ENCODE results near the gene MUC4. TPM values are rescaled to one million over a fixed set of nuclear protein-coding genes. Genes with fewer than 3 reads are reported as not detected.
A peak's percentile ranks its signal among the peaks of the same experiment; 100 is the strongest.

MUC4 gene
- total and polyA plus RNA-seq, 2 experiments from 2014 or later, result not detected

DNA sequence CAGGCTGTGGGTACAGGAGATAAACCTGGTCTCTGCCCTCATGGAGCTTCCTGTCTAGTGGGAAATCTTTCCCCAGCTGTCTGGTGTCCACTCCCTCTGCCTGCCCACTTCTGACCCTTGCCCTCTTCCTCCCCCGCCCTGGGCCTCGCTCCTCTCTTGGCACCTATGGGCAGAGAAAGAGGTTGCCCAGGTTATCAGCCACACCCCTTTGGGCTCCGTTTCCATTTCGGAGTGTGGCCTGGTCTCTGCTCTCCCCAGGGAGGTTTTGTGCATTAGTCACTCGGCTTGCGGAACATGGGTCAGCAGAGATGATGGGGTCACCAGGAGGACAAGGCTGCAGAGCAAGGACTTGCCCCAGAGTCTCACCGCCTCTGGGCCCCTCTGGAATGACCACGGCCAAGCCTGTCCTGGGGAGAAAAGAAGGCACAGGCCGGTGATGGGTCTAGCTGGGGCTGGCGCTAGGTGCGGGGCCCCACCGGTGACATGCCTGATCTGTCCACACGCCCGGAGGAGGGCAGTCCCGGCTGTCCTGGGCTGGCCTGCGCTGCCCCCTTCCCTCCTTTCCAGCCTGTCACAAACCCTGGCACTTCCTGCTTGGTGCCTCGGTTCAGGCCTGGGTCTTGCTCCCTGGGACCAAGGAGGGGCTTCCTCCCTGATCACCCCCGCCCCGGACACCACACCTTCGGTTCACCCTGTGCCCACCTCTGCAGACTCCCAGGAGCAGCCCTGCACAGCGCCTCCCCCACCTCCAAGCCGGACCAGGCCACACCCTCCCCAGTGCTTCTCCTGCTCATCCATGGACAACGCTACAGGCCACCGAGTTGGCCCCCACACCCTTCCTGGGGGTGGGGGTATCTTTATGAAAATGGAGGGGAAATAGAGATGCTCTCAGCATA, 35.6 kb upstream of the MUC4 start:
- DNase-seq, result peak; percentile 46
- H3K27ac ChIP-seq, result no peak overlapping the region
- H3K4me2 ChIP-seq (ENCODE audit: unreplicated experiment), result no peak overlapping the region
- no peaks in the 10 kb centered on the region for H3K27me3 ChIP-seq (replicated peaks; ENCODE audit: insufficient read depth)
- no peak overlapping the region for H2AFZ ChIP-seq
- WGBS, 2 experiments (ENCODE audit: low coverage in 1 of 2, low lambda C conversion rate in 2 of 2, missing lambda C conversion rate in 2 of 2), result 83 to 85% methylated on average over 21 to 24 of the region's 24 CpGs
- H3K79me2 ChIP-seq (ENCODE audit: insufficient read depth), result no peaks in the 10 kb centered on the region
- H3K36me3 ChIP-seq (ENCODE audit: low read depth), result no peaks in the 10 kb centered on the region
- no peak overlapping the region for H3K4me3 ChIP-seq
- H3K4me1 ChIP-seq (ENCODE audit: insufficient read depth), result no peaks in the 10 kb centered on the region
- no peaks in the 10 kb centered on the region for H3F3A ChIP-seq (ENCODE audit: insufficient read depth)
- TF ChIP-seq EZH2phosphoT487 (IDR thresholded peaks at IDR 0.05; ENCODE audit: insufficient read depth, low read depth) (no peak), EZH2 (IDR thresholded peaks at IDR 0.05; ENCODE audit: insufficient read depth, poor library complexity, severe bottlenecking) (no peak)
- no peak overlapping the region for H3K9ac ChIP-seq
- H3K9me3 ChIP-seq (ENCODE audit: low read depth), result no peaks in the 10 kb centered on the region
- in situ Hi-C loops (cut with MboI), result no loop called here
- H3K9me2 ChIP-seq (ENCODE audit: insufficient read depth), result no peaks in the 10 kb centered on the region
- no peaks in the 10 kb centered on the region for H4K20me1 ChIP-seq (ENCODE audit: insufficient read depth)

DNA sequence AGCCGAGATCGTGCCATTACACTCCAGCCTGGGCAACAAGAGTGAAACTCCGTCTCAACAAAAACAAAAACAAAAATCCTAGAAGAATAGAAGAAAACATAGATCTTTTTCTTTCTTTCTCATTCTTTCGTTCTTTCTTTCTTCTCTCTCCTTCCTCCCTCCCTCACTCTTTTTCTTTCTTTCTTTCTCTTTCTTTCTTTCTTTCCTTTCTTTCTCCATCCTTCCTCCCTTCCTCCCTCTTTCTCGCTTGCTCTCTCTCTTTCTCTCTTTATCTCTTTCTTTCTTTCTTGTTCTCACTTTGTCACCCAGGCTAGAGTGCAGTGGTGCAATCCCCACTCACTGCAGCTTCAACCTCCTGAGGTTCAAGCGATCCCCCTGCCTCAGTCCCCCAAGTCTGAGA, 33.8 kb upstream of the MUC4 start:
- H3K4me1 ChIP-seq (ENCODE audit: insufficient read depth), result no peaks in the 10 kb centered on the region
- no peak overlapping the region for H3K9ac ChIP-seq
- no peak overlapping the region for H3K4me3 ChIP-seq
- no peaks in the 10 kb centered on the region for H4K20me1 ChIP-seq (ENCODE audit: insufficient read depth)
- no peaks in the 10 kb centered on the region for H3K36me3 ChIP-seq (ENCODE audit: low read depth)
- TF ChIP-seq EZH2 (IDR thresholded peaks at IDR 0.05; ENCODE audit: insufficient read depth, poor library complexity, severe bottlenecking) (no peak), EZH2phosphoT487 (IDR thresholded peaks at IDR 0.05; ENCODE audit: insufficient read depth, low read depth) (no peak)
- no peak overlapping the region for H3K4me2 ChIP-seq (ENCODE audit: unreplicated experiment)
- H3K9me2 ChIP-seq (ENCODE audit: insufficient read depth), result no peaks in the 10 kb centered on the region
- WGBS, 2 experiments (ENCODE audit: low coverage in 1 of 2, low lambda C conversion rate in 2 of 2, missing lambda C conversion rate in 2 of 2), result 81 to 87% methylated on average over 6 of the region's 6 CpGs
- in situ Hi-C loops (cut with MboI), result no loop called here
- H2AFZ ChIP-seq, result no peak overlapping the region
- H3F3A ChIP-seq (ENCODE audit: insufficient read depth), result no peaks in the 10 kb centered on the region
- no peak overlapping the region for H3K27ac ChIP-seq
- DNase-seq, result no peak
- no peaks in the 10 kb centered on the region for H3K27me3 ChIP-seq (replicated peaks; ENCODE audit: insufficient read depth)
- H3K79me2 ChIP-seq (ENCODE audit: insufficient read depth), result no peaks in the 10 kb centered on the region
- H3K9me3 ChIP-seq (ENCODE audit: low read depth), result no peaks in the 10 kb centered on the region

DNA sequence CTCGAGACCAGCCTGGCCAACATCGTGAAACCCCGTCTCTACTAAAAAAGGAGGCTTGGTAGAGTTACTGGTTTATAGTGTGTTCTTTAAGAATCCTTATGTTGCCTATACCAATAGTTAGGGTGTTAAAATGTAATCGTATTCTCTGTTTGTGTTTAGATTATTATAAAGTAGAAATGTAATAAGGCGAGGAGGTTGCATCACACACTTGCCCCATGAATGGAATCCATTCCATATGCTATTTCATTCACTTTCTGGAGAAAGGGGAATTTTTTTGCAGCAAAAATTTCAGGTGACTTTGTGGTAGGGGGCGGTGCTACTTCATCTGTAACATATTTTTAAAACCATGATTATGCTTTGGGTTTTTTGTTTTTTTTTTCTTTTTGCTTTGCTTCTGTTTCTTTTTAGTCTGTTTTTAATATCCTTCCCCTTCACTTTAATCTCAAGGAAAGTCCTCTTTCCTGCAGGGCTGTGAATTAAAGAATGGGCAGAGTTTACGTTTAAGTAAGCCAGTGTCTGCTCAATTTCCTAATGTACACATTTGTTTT, 33.0 kb upstream of the MUC4 start:
- Histone ChIP-seq H3K27ac (no peak overlapping the region), H3F3A (ENCODE audit: insufficient read depth) (no peaks in the 10 kb centered on the region), H3K36me3 (ENCODE audit: low read depth) (no peaks in the 10 kb centered on the region), H3K4me2 (ENCODE audit: unreplicated experiment) (no peak overlapping the region), H3K9me3 (ENCODE audit: low read depth) (no peaks in the 10 kb centered on the region), H2AFZ (no peak overlapping the region), H3K79me2 (ENCODE audit: insufficient read depth) (no peaks in the 10 kb centered on the region), H3K9me2 (ENCODE audit: insufficient read depth) (no peaks in the 10 kb centered on the region), H4K20me1 (ENCODE audit: insufficient read depth) (no peaks in the 10 kb centered on the region), H3K27me3 (replicated peaks; ENCODE audit: insufficient read depth) (0 out of 2 replicates have a peak, but pooled peaks cover 2% of the 10 kb centered on the region), H3K4me3 (no peak overlapping the region), H3K4me1 (ENCODE audit: insufficient read depth) (no peaks in the 10 kb centered on the region), H3K9ac (no peak overlapping the region)
- no peak for DNase-seq
- TF ChIP-seq EZH2phosphoT487 (IDR thresholded peaks at IDR 0.05; ENCODE audit: insufficient read depth, low read depth), result no peak
- TF ChIP-seq EZH2 (IDR thresholded peaks at IDR 0.05; ENCODE audit: insufficient read depth, poor library complexity, severe bottlenecking), result no peak
- in situ Hi-C loops (cut with MboI), result no loop called here
- 75 to 77% methylated on average over 7 of the region's 7 CpGs for WGBS, 2 experiments (ENCODE audit: low coverage in 1 of 2, low lambda C conversion rate in 2 of 2, missing lambda C conversion rate in 2 of 2)

DNA sequence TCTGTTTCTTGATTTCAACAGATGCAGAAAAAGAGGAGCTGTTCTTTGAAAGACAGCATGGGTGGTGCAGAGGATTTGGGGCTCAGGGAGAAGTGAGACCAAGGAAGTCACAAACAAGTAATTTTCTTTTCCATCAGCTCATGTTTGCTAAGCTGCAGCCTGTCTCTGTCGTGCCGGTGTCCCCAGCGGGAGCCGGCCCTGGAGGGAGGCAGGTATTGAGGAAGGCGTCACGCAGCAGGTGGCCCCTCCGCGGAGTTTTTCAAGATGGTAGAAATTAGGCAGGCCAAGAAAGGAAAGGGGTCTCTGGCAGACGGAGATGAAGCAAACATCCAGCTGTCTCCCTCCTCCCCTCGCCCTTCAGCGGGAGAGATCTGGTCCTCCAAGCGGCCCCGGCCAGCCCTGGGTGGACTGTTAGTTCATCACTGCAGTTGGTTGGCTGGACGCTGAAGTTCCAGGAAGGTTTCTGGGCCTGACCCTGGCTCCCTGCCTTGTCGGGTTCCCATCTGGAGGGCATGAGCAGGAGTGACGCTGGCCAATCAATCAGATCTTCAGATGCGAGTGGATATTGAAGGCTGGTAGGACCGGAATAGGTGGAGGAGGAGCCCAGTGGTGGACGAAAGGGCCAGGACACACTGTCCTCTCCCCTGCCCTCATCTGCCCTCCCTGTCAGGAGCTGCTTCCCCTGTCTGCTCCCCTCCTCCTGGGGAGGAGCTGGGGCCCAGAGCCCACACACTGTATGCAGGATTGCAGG, 27.7 kb upstream of the MUC4 start:
- Histone ChIP-seq H3K36me3 (ENCODE audit: low read depth) (no peaks in the 10 kb centered on the region), H3K27ac (no peak overlapping the region), H3K27me3 (replicated peaks; ENCODE audit: insufficient read depth) (peaks cover 19% of the 10 kb centered on the region), H2AFZ (peak overlapping the region; percentile 39), H3K9ac (no peak overlapping the region), H3K9me2 (ENCODE audit: insufficient read depth) (no peaks in the 10 kb centered on the region), H3K4me3 (no peak overlapping the region), H3K9me3 (ENCODE audit: low read depth) (no peaks in the 10 kb centered on the region), H3K4me2 (ENCODE audit: unreplicated experiment) (no peak overlapping the region), H3K4me1 (ENCODE audit: insufficient read depth) (no peaks in the 10 kb centered on the region), H3F3A (ENCODE audit: insufficient read depth) (no peaks in the 10 kb centered on the region), H3K79me2 (ENCODE audit: insufficient read depth) (no peaks in the 10 kb centered on the region), H4K20me1 (ENCODE audit: insufficient read depth) (no peaks in the 10 kb centered on the region)
- TF ChIP-seq EZH2 (IDR thresholded peaks at IDR 0.05; ENCODE audit: insufficient read depth, poor library complexity, severe bottlenecking) (no peak), EZH2phosphoT487 (IDR thresholded peaks at IDR 0.05; ENCODE audit: insufficient read depth, low read depth) (no peak)
- in situ Hi-C loops (cut with MboI), result no loop called here
- WGBS, 2 experiments (ENCODE audit: low coverage in 1 of 2, low lambda C conversion rate in 2 of 2, missing lambda C conversion rate in 2 of 2), result 16 to 19% methylated on average over 19 of the region's 19 CpGs
- peak; percentile 12 for DNase-seq
